GM12864 (cell line): ENCODE results near the gene PDE6B.

ENCODE experiments used
- DNase-seq: peaks from one replicate; pipeline ENCODE4 v3.0.0-alpha.2; 2011; ENCODE audit warnings: low read depth
- H3K4me3 ChIP-seq: 2 replicates; pipeline ENCODE4 v1.5.1; 2011; ENCODE audit warnings: mild to moderate bottlenecking, low read depth, low read length, control low read depth
- TF ChIP-seq, protein P1 (sequence below): IDR thresholded peaks from 2 replicates; pipeline ENCODE4 v1.5.1; 2011; ENCODE audit warnings: low read depth, mild to moderate bottlenecking, moderate library complexity, low read length, control low read depth, inconsistent platforms; ENCODE audit errors: missing control alignments

Gene PDE6B

DNA sequence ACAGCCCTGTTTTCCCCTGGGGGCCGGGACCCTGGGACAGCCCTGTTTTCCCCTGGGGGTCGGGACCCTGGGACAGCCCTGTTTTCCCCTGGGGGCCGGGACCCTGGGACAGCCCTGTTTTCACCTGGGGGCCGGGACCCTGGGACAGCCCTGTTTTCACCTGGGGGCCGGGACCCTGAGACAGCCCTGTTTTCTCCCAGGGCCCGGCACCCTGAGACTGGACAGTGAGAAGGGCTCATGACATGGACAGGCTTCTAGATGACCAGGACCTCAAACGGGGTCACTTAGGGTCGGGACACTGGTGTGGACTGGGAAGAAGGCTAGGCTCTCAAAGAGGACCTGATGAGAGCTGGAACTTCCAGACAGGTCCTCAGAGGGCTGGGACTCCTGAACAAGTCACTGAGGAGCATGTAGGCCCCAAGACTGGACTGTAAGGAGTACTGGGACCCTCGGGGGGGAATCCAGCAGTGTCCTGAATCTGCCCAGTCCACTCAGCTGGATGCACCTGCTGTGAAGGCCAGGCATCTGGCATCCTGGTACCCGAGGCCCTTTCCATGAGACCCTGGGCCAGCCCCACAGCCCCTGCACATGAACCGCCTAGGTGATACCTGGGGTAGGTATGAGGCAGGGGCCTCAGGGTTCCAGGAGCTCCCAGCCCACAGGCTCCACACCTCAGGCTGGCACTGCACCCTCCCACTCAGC is 82.7 kb downstream of the PDE6B start:
- no peak for DNase-seq
- H3K4me3 ChIP-seq, result no peak overlapping the region
- TF ChIP-seq, protein P1, sequence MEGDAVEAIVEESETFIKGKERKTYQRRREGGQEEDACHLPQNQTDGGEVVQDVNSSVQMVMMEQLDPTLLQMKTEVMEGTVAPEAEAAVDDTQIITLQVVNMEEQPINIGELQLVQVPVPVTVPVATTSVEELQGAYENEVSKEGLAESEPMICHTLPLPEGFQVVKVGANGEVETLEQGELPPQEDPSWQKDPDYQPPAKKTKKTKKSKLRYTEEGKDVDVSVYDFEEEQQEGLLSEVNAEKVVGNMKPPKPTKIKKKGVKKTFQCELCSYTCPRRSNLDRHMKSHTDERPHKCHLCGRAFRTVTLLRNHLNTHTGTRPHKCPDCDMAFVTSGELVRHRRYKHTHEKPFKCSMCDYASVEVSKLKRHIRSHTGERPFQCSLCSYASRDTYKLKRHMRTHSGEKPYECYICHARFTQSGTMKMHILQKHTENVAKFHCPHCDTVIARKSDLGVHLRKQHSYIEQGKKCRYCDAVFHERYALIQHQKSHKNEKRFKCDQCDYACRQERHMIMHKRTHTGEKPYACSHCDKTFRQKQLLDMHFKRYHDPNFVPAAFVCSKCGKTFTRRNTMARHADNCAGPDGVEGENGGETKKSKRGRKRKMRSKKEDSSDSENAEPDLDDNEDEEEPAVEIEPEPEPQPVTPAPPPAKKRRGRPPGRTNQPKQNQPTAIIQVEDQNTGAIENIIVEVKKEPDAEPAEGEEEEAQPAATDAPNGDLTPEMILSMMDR, result no peak

DNA sequence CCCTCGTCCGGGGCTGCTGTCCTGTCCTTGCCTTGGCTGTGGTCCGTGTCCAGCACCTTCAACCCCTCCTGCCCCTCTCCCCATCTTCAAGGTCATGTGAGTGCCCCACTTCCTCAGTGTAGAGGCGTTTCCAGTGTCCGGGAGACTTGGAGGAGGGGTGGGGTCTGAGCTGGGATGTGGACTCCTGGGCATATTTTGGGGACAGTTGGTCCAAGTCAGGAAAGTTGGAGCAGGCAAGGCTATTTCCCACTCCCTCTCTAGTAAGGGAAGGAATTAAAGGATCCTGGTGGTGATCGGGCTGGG is 83.2 kb downstream of the PDE6B start:
- TF ChIP-seq, protein P1, result no peak
- no peak overlapping the region for H3K4me3 ChIP-seq
- no peak for DNase-seq

DNA sequence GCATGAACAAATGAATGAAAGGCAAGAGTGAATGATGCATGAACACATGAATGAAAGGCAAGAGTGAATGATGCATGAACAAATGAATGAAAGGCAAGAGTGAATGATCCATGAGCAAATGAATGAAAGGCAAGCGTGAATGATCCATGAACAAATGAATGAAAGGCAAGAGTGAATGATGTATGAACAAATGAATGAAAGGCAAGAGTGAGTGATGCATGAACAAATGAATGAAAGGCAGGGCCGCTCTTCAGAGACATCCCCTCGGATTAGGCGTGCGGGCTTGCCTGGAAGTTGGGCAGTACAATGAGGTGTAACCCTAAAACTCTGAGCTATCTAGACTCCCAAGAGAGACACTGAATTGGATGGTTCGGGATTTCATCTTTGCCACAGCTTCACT is 84.0 kb downstream of the PDE6B start:
- TF ChIP-seq, protein P1, result no peak
- H3K4me3 ChIP-seq, result no peak overlapping the region
- DNase-seq, result no peak

DNA sequence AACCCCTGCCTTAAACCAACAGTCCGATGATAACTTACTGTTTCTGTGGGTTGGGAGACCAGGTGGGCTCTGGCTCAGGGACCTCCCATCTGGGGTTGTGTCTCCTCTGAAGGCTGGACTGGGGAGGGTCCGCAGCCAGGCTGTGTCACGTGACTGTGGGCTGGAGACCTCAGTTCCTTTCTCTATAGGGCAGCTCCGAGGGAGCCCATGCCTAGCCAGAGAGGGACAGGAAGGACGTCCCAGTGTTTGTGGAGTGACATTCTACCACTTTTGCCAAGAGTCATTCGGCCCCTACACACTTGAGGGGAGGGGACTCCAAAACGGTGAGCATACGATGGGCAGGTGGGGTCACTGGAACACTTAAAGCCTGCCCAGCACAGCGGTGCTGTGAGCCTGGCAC is 84.7 kb downstream of the PDE6B start:
- no peak for DNase-seq
- TF ChIP-seq, protein P1, result no peak
- no peak overlapping the region for H3K4me3 ChIP-seq

DNA sequence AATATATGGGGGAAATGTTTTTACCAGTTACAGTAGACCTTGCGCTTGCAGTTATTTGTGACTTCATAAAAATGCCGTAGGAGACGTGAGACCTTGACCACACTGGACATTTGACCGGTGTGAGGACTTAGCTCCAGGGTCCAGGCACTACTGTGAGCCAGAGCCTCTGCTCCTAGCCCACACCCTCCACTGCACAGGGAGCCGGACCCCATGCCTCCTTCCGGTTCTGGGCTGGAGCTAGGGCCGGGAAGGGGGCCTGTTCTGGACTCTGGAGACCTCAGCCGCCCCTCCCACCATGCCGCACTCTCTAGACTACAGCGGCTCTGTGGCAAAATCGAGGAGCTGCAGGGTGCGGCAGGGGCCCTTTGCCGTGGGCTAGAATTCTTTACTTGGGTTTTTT is 85.5 kb downstream of the PDE6B start:
- no peak for DNase-seq
- TF ChIP-seq, protein P1, result no peak
- no peak overlapping the region for H3K4me3 ChIP-seq

DNA sequence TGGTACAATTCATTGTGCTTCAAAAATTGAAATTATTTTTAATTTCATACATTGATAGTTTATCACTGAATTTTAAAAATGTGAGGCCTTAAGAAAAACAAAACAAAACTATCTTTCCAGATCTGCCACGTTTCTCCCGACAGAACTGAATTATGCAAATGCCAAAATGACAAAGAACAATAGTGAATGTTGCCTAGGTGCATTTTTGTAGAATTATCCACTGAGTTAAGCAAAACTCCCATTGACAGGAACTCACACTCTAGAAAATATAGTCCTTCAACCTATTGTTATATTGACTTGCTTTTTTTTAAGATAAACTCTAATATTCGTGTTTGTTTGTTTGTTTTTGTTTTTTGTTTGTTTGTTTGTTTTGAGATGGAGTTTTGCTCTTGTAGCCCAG is 86.7 kb downstream of the PDE6B start:
- TF ChIP-seq, protein P1, result no peak
- no peak overlapping the region for H3K4me3 ChIP-seq

DNA sequence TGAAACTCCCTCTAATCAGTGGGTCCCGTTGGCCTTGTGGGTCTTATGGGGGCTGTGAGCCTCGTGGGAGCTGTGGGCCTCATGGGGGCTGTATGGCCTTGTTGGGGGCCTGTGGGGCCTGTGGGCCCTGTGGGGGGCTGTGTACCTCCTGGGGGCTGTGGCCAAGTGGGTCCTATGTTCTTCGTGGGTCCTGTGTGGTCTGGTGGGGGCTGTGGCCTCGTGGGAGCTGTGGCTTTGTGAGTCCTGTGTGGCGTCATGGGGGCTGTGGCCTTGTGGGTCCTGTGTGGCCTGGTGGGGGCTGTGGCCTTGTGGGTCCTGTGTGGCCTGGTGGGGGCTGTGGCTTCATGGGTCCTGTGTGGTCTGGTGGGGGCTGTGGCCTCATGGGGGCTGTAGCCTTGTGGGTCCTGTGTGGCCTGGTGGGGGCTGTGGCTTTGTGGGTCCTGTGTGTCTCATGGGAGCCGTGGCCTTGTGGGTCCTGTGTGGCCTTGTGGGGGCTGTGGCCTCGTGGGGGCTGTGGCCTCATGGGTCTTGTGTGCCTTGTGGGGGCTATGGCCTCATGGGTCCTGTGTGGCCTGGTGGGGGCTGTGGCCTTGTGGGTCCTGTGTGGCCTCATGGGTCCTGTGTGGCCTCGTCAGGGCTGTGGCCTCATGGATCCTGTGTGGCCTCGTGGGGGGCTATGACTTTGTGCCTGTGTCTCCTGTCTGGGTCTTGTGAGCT is 87.7 kb downstream of the PDE6B start:
- no peak for DNase-seq
- TF ChIP-seq, protein P1, result no peak
- no peak overlapping the region for H3K4me3 ChIP-seq

More for the DNA sequence above, 86.7 kb downstream of the PDE6B start:
- no peak for DNase-seq
